ENCODE results near the gene FAM20A. TPM values are rescaled to one million over a fixed set of nuclear protein-coding genes. Genes with fewer than 3 reads are reported as not detected.
"Not testable (repeated sequence)": the region's sequence is repeated elsewhere in the genome, so short reads cannot be mapped to it uniquely, and the experiment has no call there.

The FAM20A gene
- total RNA-seq, 1 donor from 2014 or later: 52.4 TPM

- ATAC-seq: no peak
- DNase-seq (ENCODE audit: low spot score): no peak
Measured at GRCh38 chr17:68505951-68506350, 95.2 kb downstream of the FAM20A start.

- DNase-seq (ENCODE audit: low spot score): no peak
- no peak for ATAC-seq
Measured at GRCh38 chr17:68501074-68501473, 100.1 kb downstream of the FAM20A start.

- ATAC-seq: no peak
- DNase-seq (ENCODE audit: low spot score): no peak
Measured at GRCh38 chr17:68499587-68499986, 101.6 kb downstream of the FAM20A start.

GRCh38 chr17:68498479-68499326 is 102.5 kb downstream of the FAM20A start:
- DNase-seq (ENCODE audit: low spot score) (peak; percentile 79), ATAC-seq (peak; percentile 96)

GRCh38 chr17:68497885-68498319 is 103.3 kb downstream of the FAM20A start:
- ATAC-seq (peak; percentile 22), DNase-seq (ENCODE audit: low spot score) (no peak)

GRCh38 chr17:68495081-68495480 is 106.1 kb downstream of the FAM20A start:
- ATAC-seq: no peak

GRCh38 chr17:68492394-68493054 is 108.6 kb downstream of the FAM20A start:
- DNase-seq (ENCODE audit: low spot score); ATAC-seq: not testable (repeated sequence)

More at GRCh38 chr17:68495081-68495480, 106.1 kb downstream of the FAM20A start:
- no peak for DNase-seq (ENCODE audit: low spot score)

- no peak for DNase-seq (ENCODE audit: low spot score)
- peak; percentile 68 for ATAC-seq
Measured at GRCh38 chr17:68491381-68492231, 109.6 kb downstream of the FAM20A start.

- DNase-seq (ENCODE audit: low spot score) (no peak), ATAC-seq (no peak)
Measured at GRCh38 chr17:68489919-68490318, 111.2 kb downstream of the FAM20A start.

Other genes starting within 250 kb of the FAM20A start
- 24.9 TPM for gene WIPI1, start 143.9 kb downstream of the FAM20A start, total RNA-seq
- 116 TPM for gene PRKAR1A, start 88.9 kb downstream of the FAM20A start, total RNA-seq

Data from left lobe of liver (tissue), 2 donors.